GM19239 (cell line): Measurements from ENCODE around the gene ZBTB26.

Experiments
- DNase-seq: peaks from one replicate; pipeline ENCODE4 v3.0.0; 2011; ENCODE audit warnings: low spot score; ENCODE audit not compliant: insufficient read length
- FAIRE-seq: peaks from 2 replicates; lab custom pipeline; 2011; peaks lifted over from hg19 to GRCh38; lab: Jason Lieb, UNC

The ZBTB26 gene, protein sequence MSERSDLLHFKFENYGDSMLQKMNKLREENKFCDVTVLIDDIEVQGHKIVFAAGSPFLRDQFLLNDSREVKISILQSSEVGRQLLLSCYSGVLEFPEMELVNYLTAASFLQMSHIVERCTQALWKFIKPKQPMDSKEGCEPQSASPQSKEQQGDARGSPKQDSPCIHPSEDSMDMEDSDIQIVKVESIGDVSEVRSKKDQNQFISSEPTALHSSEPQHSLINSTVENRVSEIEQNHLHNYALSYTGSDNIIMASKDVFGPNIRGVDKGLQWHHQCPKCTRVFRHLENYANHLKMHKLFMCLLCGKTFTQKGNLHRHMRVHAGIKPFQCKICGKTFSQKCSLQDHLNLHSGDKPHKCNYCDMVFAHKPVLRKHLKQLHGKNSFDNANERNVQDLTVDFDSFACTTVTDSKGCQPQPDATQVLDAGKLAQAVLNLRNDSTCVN

DNA sequence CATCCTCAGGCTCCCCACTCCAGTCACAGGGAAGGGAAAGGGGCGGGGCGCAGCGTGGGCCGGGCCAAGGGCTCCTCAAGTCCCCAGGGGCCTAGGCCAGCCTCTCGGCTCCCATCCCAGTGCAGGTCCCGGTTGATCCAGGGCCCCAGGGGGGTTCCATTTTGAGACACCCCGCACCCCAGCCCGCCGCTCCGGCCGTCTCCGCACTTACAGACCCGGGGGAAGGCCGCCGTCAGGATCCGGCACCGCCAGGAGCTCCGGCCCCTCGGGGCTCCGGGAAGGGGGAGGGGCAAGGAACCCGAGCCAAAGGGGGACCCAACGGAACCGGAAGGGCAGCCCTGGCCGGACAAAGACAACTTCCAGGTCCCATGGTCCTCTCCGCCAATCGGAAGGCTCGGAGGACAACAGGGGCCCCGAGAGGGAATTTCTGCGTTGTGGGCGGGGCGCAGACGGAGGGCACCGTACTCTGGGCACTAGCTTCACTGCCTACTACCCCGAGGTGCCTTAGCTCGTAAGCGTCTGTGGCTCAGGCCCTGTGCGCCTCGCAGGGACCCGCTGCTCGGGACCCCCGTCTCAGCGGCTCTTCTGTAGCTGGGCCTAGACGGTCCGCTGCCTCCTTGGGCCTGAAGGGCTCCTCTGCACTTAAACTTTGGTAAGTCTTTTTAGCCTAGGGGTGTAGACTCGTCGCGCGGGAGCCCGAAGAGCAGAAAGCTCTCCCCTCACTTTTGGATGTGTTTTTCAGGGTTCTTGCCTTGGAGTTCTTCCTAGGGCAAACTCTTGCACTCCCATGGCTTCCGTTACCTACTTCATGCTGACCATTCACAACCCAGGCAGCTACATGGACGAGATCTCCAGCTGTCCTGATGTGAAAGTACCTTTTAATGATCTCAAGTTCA lies at the start of gene ZBTB26:
ZBTB26 (minus strand) TSS at position 287 of the 896 bp plus-strand sequence. CDS start 11,578 bp downstream, outside the sequence.
- DNase-seq (peak; percentile 86), FAIRE-seq (peak; percentile 87)

DNA sequence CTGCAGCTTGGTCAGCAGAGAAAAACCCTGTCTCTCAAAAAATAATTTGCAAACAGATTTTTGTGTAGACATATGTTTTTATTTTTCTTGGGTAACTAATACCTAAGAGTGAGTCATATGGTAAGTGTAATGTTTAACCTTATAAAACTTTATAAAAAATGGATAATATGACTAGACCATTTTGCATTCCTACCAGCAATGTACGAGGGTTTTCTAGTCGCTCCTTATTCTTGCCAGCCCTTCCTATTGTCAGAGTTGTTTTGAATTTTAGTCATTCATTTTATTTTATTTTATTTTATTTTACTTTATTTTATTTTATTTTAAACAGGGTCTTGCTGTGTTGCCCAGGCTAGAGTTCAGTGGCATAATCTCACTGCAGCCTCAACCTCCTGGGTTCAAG lies 47.3 kb upstream of the ZBTB26 start:
- FAIRE-seq (no peak), DNase-seq (no peak)

DNA sequence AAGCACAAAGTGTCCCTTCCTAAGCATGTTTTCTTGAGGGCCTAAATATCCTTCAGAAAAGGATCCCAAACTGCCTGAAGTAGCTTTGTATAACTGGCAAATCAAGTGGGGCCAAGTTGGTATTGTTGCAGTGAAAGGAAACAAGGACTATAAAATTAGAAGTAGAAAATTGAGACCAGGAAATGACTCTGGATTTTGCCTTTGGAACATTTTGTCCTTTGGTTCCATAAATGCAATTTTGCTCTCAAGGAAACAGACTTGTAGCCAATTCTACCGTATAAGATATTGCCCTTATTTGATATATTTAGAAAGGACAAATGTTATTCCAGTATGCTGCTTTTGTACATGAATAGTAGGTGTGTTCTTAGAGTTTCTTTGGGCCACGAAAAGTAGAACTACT lies 43.9 kb upstream of the ZBTB26 start:
- DNase-seq (no peak), FAIRE-seq (no peak)

DNA sequence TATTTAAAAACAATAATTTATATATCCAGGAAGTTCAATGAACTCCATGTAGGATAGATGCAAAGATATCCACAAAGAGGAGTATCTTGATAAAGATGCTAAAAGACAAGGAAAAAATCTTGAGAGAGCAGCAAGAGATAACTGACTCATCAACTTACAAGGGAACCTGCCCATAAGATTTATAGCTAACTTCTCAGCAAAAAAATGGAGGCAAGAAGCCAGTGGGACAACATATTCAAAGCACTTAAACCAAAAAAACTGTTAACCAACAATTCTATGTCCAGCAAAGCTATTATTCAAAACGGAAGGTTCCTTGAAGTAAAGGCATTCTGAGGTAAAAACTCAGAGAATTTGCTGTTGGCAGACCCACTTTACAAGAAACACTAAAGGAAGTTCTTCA lies 29.8 kb upstream of the ZBTB26 start:
- DNase-seq (no peak), FAIRE-seq (no peak)

DNA sequence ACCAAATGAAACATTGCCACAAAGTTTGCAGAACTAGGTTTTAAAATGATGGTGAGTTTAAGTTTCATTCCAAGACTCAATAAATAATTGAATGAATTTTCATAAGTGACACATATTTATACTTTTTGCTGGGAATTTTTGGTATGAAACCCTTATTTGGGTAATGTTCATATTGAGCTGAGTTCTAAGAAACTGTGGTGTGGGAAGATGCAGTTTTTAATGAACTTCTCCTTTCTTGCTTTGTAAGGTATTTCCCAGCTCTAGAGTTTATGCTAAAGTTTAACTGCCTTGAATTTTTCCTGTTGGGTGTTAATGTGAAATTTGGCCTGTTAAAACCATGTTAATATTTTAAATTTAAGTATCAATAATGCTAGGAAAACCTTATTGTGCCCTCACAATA lies 24.6 kb upstream of the ZBTB26 start:
- DNase-seq (no peak), FAIRE-seq (no peak)

DNA sequence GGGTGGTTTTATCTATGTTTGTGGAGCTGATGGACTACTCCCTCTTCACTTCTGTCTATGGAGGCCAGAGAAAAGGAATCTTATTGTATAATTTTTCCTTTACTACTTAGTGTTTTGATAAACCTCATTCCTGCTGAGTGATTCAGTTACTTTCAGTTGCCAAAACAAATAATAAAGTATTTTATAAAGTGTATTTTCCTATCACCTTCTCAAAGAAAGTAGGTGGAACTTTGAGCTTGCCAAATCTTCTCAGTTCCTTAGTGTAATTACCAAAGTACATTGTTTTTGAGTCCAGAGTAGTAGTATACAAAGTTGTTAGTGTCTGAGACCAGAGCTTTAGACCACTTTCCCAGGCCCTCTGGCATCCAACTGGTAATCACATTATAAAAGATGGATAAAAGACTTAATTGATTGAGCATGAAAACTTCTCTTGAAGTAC lies 23.0 kb upstream of the ZBTB26 start:
- FAIRE-seq: no peak

DNA sequence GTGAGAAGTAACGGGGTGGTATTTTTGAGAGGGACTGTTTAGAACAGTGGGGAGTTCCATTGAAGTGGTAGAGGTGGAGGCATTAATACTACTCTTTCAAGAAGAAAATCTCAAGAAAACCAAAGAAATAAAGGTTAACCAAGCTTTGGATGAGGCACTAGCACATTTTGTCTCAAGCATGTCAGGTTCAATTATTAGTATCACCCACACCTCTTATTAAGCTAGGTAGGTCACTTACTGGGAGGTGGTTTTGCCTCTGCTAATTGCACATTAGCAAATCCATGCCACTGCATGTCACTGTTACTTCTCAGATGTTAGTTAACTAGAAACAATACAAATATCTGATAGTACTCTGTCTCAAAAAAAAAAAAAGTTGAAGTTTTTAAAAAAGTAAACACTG lies 19.7 kb upstream of the ZBTB26 start:
- no peak for DNase-seq
- FAIRE-seq: no peak

More for the DNA sequence above, 23.0 kb upstream of the ZBTB26 start:
- DNase-seq: no peak

DNA sequence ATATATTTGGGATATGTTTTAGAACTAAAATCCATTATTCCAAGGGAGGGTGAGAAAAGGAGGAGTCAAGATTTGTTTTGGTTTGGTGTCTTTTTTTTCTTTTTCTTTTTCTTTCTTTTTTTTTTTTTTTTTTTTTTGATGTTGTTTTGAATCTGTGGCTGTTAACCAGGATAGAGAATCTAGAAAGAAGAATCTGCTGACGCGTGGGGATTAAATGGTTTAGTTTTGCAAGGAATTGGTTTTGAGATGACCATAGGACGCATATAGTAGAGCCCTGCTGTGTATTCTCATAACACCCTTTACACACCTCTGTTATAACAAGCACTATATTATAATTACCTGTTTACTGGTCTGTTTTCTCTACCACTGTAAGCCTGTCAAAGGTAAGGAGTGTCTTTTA lies 19.0 kb upstream of the ZBTB26 start:
- no peak for DNase-seq
- no peak for FAIRE-seq

DNA sequence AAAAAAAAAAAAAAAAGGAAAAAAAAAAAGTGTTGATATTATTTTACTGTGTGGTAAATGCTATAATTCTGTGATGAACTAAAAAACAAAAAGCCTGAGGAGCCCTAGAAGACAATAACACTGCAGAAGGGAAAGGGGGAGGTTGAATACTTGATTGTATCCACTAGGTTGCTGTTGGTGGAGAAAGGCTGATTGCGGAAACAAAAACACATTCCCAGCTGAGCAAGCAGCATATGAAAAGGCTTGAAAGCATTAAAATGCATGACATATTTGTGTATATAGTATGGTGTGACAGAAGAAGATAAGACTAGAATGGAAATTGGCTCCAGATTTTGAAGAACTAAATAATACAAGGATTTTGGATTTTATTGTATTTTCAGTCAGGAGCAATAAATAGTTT lies 18.4 kb upstream of the ZBTB26 start:
- DNase-seq (no peak), FAIRE-seq (no peak)

DNA sequence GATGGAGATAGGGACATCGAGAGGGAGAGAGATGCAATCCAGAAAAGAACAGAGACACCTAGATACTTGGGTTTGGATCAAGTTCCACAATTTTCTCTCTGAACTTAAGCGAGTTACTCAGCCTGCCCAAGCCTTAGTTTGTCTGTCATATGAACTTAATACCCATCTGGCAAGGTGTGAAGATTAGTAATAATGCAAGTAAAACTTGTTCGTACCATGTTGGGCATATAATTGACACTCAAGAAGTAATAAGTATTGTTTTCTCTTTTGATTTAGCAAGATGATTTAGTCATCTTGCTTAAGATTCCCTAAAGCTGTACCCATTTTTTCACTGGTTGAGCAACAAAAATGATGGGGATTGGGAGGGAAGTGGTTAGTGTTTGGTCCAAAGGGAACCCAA lies 17.0 kb upstream of the ZBTB26 start:
- FAIRE-seq (no peak), DNase-seq (no peak)

DNA sequence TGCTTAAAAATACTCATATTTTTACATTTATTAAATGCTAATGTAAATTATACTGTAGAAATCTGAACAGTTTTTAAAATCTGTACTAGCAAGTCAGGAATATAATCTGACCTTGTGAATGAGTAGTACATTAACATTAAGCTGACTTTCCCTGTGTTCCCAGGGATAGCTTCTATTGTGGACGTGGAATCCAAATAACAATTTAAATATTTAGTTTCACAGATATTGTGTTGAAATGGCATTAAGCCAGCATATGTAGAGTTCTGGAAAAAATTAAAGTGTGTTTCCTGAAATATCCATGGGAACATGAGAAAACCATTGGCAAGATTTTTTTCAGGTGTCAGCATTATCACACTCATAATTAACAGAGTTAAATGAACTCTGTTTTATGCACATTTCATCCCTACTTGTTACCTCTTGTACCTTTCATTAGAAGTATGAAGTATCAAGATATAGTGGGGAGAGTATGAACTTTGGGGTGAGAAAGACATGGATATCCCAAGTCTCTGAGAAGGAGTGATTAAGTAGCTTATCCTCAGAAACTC lies 15.2 kb upstream of the ZBTB26 start:
- DNase-seq: no peak
- FAIRE-seq: no peak

DNA sequence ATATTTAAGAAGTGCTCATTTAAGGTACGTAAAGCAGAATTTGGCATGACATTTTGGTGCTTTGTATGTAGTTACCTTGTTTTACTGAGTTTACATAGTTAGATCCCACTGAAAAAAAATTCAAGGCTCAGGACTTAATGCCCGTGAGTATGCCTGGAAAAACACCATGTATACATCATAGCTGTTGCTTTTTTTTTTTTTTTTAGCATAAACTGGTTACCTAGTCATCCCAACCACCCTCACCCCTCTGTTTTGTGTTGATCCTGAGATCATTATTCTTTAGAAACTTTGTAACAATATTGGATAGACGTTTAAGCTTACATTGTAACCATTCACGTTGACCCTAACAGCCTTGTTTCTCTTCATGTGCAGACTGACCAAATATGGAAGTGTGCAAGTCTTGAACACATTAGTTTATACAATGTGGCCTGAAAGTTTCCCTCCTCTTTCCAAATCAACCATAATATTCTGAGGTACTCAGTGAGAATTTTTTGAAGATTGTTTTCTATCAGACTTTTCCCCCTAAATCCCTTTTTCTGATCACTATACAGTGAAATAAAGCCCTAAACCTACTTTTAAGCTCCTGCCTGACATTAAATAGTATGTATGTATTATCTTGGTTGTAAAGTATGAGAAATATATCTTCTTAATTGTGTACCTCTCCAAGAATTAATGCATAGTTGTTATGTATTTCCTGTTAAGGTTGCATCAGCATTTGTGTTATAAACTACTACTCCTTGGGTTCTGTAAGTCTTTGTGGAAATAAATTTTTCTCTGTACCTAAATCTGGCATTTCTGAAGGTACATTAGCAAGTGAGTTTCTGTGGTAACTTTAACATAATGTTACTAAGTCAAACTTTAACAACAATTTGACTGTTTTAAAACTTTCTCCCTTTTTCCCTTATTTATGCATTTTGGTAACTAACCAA lies 13.9 kb upstream of the ZBTB26 start:
- FAIRE-seq (no peak), DNase-seq (no peak)

DNA sequence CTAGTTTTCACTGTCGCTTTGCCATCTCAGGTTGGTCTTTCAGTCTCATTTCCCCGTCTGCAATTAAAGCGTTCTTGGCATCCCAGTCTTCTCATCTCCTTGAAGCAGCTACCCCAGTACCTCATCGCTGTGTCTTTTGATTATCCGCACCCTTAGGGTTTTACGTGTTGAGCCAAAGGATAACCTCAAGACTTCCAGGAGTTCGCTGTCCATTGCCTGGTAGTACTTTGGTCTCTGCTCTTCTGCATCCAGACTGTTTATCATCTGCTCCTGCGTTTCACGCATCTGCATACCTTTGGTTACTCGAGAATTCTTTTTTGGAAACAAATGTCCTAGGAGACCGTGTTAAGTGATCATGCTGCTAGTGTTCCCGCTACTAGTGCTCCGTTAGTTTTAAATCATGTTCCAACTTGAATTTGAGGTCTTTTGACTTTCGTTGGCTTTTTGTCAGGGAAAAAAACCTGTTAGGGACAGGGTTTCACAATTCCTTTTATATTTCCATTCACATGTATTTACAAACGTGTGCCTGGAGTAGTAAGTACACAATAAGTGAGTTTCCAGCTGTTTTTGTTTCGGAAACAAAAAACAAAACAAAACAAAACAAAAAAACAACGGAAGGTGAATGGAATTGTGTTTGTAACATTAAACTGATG lies 10.4 kb upstream of the ZBTB26 start:
- FAIRE-seq (peak; percentile 81), DNase-seq (no peak)

DNA sequence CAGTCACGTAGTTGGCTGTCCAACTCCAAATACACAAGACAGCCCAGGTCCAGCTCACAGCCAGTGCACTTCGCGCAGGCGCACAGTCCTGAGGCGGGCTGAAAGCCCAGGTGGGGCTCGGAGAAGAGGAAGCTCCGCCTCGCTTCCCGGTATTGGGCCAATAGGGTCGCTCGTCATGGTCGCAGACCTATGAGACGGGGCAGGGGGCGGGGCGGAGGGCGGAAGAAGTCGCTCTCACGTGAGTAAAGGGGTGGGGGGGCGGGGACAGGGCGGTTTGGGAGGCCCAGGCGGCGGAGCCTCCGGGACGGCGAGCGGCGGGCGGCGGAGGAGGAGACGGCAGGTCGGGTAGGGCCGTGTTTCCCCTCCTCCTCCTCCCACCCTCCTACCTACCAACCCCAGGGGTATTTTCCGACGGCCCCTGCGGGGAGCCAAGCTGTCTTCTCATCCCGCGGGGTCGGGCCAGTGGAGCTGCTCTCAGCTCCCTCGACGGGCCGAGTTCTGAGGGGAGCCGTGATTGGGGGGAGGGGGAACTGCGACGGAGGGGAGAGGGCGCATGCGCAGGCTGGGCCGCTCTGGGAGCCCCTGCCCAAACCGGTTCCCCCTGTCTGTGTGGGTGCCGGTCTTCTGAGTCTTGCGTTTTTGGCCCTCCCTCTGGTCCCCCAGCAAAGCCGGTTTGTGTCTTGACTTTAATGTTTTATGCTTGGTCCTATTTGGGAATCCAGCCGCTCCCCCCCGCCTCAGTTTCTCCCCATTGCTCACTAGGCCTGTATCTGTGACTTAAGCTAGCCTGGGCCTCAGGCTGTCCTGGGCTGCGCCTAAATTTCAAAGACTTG lies 9.7 kb upstream of the ZBTB26 start, which contains the start of gene RABGAP1:
RABGAP1 (plus strand) TSS at position 272 of the 833 bp plus-strand sequence. CDS start 16,040 bp downstream, outside the sequence.
- peak; percentile 96 for FAIRE-seq
- peak; percentile 81 for DNase-seq

DNA sequence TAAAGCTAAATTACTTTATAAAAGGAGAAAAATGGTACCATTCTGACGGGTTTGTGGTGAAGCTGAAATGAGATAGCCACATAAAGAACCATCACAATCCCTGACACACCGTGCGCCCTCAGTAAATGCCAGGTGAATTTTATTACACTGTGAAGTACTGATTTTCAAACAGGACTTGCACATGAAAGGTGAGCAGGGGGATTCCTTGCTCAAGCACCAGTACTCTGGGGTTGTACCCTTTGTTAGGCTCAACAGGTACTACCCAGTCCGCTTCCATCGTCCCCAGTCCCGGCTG lies 9.1 kb upstream of the ZBTB26 start:
- no peak for FAIRE-seq
- DNase-seq: no peak

DNA sequence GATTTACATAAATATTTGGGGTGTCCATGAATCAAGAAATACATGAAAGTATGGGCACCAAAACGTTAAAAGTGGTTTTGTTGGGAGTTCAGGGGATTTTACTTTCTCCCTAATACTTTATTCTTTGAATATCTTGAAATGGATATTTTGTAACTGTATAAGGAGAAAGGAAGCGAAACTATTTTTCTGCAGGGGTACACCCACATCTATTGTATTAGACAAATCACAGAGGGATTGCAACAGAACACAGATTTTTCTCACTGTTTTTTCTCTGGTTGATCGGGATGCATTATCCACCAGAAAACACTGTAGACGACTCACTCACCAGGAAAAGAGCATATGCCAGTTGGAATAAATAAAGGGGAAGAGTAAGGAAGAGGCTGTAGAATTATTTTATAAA lies 8.3 kb upstream of the ZBTB26 start:
- FAIRE-seq: no peak
- DNase-seq: no peak

DNA sequence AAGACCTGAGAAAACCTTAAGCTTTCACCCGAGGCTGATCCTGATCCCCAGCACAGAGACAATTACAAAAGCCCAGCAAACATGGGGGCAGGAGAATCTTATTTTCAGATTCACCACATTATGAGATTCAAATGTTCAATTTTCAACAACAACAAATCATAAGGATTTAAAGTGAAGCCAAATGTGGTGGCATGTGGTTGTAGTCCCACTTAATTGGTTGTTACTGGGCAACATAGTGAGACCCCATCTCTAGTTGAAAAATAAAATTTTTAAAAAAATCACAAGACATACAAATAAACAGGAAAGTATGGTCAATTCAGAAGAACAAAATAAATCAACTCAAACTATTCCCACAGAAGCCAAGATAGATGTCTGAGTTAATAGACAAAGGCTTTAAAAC lies 5.6 kb upstream of the ZBTB26 start:
- no peak for DNase-seq
- FAIRE-seq: no peak

DNA sequence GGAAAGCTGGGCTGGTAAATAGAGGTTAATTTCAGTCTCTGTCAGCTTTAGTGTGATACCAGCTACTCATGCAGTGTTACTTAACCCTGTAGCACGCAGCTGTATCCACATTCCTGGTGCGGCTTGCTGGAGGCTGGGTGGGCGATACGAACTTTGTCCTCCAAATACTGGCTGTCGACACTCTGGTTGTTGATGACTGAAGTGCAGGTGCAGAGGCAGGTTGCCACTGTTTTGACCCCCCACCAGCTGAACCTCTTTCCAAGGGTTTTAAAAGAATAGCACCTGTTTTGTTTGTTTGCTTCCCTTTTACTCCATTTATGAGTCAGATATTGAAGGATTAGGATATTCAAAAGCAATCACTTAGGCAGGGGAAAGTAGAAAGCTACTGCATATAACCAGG lies 5.2 kb upstream of the ZBTB26 start:
- FAIRE-seq (no peak), DNase-seq (no peak)
